Prostate gland (tissue), 2 donors: ENCODE results near the gene WARS2.

Source experiments
- POLR2A ChIP-seq: fragments of 450-650 bp; IDR thresholded peaks from one replicate; pipeline ENCODE4 v1.6.1; 2016; ENCODE audit warnings: antibody characterized with exemption, mild to moderate bottlenecking
- POLR2AphosphoS5 ChIP-seq: sonication (generic); formaldehyde crosslinking; IDR thresholded peaks from one replicate; pipeline ENCODE4 v1.6.1; 2017; ENCODE audit warnings: antibody characterized with exemption
- TF ChIP-seq, protein P1 (sequence below), 4 experiments: fragments of 200-600 bp in 2 of 4; fragments of 450-650 bp in 2 of 4; sonication (generic) in 2 of 4; IDR thresholded peaks; 1 replicate in 3 of 4; 2 replicates in 1 of 4; pipeline ENCODE4 v1.5.1; 2016 to 2019; ENCODE audit warnings: antibody characterized with exemption in 4 of 4, mild to moderate bottlenecking in 2 of 4, moderate library complexity in 2 of 4

DNA sequence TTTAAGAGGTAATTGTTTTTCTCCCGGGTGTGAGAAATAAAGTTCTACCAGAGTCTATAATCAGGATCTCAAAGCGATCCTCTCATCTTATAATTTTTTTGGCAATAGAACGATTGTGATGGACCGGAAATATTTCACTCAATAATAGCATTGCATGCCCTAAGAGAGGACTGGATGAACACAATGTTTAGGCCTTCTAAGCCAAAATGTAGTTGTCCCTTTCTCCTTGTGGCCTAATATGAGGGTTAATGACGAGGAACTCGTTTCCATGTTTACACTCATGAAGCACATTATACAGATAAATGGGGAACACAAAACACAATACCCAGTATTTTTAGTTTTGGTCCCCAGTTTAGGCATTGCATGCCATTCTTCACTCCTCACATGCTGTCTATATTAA lies 158.2 kb downstream of the WARS2 start:
- TF ChIP-seq POLR2A (no peak), POLR2AphosphoS5 (no peak)
- TF ChIP-seq, protein P1, sequence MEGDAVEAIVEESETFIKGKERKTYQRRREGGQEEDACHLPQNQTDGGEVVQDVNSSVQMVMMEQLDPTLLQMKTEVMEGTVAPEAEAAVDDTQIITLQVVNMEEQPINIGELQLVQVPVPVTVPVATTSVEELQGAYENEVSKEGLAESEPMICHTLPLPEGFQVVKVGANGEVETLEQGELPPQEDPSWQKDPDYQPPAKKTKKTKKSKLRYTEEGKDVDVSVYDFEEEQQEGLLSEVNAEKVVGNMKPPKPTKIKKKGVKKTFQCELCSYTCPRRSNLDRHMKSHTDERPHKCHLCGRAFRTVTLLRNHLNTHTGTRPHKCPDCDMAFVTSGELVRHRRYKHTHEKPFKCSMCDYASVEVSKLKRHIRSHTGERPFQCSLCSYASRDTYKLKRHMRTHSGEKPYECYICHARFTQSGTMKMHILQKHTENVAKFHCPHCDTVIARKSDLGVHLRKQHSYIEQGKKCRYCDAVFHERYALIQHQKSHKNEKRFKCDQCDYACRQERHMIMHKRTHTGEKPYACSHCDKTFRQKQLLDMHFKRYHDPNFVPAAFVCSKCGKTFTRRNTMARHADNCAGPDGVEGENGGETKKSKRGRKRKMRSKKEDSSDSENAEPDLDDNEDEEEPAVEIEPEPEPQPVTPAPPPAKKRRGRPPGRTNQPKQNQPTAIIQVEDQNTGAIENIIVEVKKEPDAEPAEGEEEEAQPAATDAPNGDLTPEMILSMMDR (IDR thresholded peaks at IDR 0.05): no peak
